Effector memory CD8-positive, alpha-beta T cell (primary cell): ENCODE measurements around the gene AVL9.

Source experiments
- ATAC-seq: fragments of 150-1000 bp; cut with Tn5 transposase; replicated peaks from 2 replicates; pipeline ENCODE4 v1.10.0; 2021; ENCODE audit warnings: mild to moderate bottlenecking, moderate library complexity
- DNase-seq, 3 experiments: peaks; one replicate each; pipeline ENCODE4 v3.0.0; 2021
- H3K27ac Mint-ChIP-seq, 2 donors: one replicate each; pipeline ENCODE4 v1.8.0; 2022; ENCODE audit warnings: mild to moderate bottlenecking in 2 of 2, mixed read lengths in 2 of 2, moderate library complexity in 2 of 2
- H3K27me3 Mint-ChIP-seq, 2 donors: one replicate each; pipeline ENCODE4 v1.8.0; 2022; ENCODE audit warnings: mixed read lengths in 2 of 2
- H3K36me3 Mint-ChIP-seq: one replicate; pipeline ENCODE4 v1.8.0; 2022; ENCODE audit warnings: mild to moderate bottlenecking, moderate library complexity, mixed read lengths; ENCODE audit not compliant: insufficient read depth
- H3K4me1 Mint-ChIP-seq, 2 donors: one replicate each; pipeline ENCODE4 v1.8.0; 2022; ENCODE audit warnings: low read depth in 2 of 2, mixed read lengths in 2 of 2
- H3K4me3 Mint-ChIP-seq, 2 donors: one replicate each; pipeline ENCODE4 v1.8.0; 2022; ENCODE audit warnings: mild to moderate bottlenecking in 2 of 2, mixed read lengths in 2 of 2, moderate library complexity in 2 of 2
- H3K9me3 Mint-ChIP-seq, 2 donors: one replicate each; pipeline ENCODE4 v1.8.0; 2022; ENCODE audit warnings: mixed read lengths in 2 of 2

AVL9 gene

DNA sequence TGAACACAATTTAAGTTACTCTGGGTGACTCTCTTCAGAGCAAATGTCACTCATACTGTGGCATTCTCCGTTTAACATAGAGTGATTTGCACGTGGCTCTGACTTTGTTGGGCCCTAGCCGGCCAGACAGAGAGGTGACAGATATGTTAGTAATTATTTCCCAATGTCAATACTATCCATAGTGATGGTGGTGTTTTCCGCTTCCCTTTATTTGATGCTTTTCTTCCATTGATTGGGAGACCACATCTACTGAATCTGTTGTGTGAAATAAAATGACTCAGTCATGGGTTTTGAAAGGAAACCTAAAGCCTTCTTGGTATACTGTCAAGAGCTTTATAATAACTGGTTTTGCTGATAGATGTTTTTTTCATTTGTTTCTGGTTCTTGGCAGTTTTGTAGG lies 7.4 kb downstream of the AVL9 start:
- peaks cover 13% of the 10 kb centered on the region for H3K36me3 Mint-ChIP-seq
- H3K4me3 Mint-ChIP-seq = peak overlapping the region in 1 of 2 donors; percentile 55
- H3K27ac Mint-ChIP-seq = peak overlapping the region in 1 of 2 donors; percentile 55
- no peaks in the 10 kb centered on the region for H3K9me3 Mint-ChIP-seq
- ATAC-seq (no peak), DNase-seq (no peak)
- peaks cover 34 to 49% of the 10 kb centered on the region in 2 donors for H3K4me1 Mint-ChIP-seq
- no peaks in the 10 kb centered on the region for H3K27me3 Mint-ChIP-seq

DNA sequence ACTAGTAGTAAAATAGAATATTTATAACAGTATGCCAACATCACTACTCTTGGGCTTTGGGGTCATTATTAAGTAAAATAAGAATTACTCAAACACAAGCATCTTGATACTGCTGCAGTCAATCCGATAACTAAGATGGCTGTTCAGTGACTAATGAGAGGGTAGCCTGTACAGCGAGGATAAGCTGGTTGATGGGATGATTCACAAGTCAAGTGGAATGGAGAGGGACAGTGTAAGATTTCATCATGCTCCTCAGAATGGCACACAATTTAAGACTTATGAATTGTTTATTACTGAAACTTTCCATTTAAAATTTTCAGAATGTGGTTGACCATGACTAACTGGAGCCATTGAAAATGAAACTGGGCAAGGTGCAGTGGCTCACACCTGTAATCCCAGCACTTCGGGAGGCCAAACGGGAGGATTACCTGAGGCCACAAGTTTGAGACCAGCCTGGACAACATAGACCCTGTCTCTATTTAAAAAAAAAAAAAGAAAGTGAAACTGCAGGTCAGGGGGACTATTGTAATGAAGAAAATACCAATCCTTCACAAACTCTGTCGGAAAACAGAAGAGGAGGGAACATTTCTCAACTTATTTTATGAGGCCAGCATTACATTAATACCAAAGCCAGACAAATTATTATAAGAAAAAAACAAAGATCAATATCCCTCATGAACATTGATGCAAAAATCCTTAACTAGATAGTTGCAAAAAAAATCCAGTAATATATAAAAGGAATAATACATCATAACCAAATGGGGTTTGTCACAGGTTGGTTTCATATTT lies 11.2 kb downstream of the AVL9 start:
- H3K9me3 Mint-ChIP-seq = no peaks in the 10 kb centered on the region
- H3K36me3 Mint-ChIP-seq = peaks cover 7% of the 10 kb centered on the region
- peak overlapping the region in 1 of 2 donors; percentile 57 for H3K4me3 Mint-ChIP-seq
- no peak for DNase-seq
- H3K27ac Mint-ChIP-seq = peak overlapping the region; percentile 10 to 81
- ATAC-seq = no peak
- H3K27me3 Mint-ChIP-seq = no peaks in the 10 kb centered on the region
- peaks cover 35 to 60% of the 10 kb centered on the region in 2 donors for H3K4me1 Mint-ChIP-seq

DNA sequence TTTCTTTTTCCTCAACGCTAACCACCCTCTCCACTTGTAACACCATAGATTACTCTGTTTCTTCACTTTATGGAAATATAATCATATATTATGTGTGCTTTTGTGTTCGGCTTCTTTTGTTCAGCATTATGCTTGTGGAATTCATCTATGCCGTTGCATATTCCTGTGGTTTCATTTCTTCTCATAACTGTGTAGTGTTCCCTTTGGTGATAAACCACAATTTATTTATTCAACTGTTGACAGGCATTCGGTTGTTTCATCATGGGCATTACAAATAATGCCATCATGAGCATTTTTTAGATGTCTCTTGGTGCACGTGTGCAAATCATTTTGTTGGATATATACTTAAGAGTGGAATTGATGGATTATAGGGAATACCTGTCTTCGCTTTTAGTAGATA lies 12.1 kb downstream of the AVL9 start:
- peaks cover 40 to 64% of the 10 kb centered on the region in 2 donors for H3K4me1 Mint-ChIP-seq
- no peaks in the 10 kb centered on the region for H3K9me3 Mint-ChIP-seq
- no peaks in the 10 kb centered on the region for H3K27me3 Mint-ChIP-seq
- no peak for DNase-seq
- no peak overlapping the region for H3K27ac Mint-ChIP-seq
- H3K36me3 Mint-ChIP-seq = peaks cover 8% of the 10 kb centered on the region
- H3K4me3 Mint-ChIP-seq = peak overlapping the region in 1 of 2 donors; percentile 9
- no peak for ATAC-seq

DNA sequence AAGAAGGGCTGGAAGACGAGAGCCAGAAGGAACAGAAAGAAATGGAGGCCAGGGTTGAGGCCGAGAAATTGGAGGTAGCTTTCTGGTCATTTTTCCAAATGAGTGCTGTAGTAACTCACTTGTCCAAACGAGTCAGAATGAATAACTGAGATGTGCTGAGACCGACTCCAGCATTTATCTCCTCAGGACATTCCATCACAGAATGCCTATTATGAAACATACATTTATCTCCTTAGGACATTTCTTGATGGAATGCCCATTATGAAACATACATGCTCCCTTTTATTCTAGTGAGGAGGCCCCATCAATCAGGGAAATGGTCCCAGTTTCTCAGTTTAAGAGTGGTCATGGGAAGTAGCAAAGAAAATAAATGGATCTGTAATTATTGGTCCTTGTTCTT lies 16.5 kb downstream of the AVL9 start:
- H3K27ac Mint-ChIP-seq = peak overlapping the region; percentile 67 to 83
- peak overlapping the region in 1 of 2 donors; percentile 29 for H3K4me3 Mint-ChIP-seq
- ATAC-seq = no peak
- H3K36me3 Mint-ChIP-seq = peaks cover 8% of the 10 kb centered on the region
- peaks cover 58 to 82% of the 10 kb centered on the region in 2 donors for H3K4me1 Mint-ChIP-seq
- no peaks in the 10 kb centered on the region for H3K27me3 Mint-ChIP-seq
- DNase-seq = no peak
- no peaks in the 10 kb centered on the region for H3K9me3 Mint-ChIP-seq

DNA sequence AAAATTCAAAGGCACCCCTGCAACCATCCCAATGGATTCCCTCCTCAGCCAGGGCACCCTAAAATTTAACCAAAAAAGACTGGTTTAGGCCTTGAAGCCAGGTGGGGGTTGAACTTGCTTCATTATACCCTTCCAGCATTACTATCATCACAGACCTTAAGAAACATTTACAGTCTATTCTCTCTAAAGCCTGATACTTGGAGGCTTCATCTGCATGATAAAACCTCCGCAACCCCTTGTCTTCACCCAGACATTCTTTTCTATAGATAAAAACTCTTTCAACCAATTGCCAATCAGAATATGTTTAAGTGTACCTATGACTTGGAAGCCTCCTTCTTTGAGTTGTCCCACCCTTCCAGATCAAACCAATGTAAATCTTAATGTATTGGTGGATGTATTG lies 17.9 kb downstream of the AVL9 start:
- DNase-seq (no peak), ATAC-seq (no peak)
- peaks cover 13% of the 10 kb centered on the region for H3K36me3 Mint-ChIP-seq
- H3K27me3 Mint-ChIP-seq = no peaks in the 10 kb centered on the region
- no peaks in the 10 kb centered on the region for H3K9me3 Mint-ChIP-seq
- peaks cover 51 to 76% of the 10 kb centered on the region in 2 donors for H3K4me1 Mint-ChIP-seq
- peak overlapping the region; percentile 17 to 78 for H3K27ac Mint-ChIP-seq
- H3K4me3 Mint-ChIP-seq = peak overlapping the region in 1 of 2 donors; percentile 32

DNA sequence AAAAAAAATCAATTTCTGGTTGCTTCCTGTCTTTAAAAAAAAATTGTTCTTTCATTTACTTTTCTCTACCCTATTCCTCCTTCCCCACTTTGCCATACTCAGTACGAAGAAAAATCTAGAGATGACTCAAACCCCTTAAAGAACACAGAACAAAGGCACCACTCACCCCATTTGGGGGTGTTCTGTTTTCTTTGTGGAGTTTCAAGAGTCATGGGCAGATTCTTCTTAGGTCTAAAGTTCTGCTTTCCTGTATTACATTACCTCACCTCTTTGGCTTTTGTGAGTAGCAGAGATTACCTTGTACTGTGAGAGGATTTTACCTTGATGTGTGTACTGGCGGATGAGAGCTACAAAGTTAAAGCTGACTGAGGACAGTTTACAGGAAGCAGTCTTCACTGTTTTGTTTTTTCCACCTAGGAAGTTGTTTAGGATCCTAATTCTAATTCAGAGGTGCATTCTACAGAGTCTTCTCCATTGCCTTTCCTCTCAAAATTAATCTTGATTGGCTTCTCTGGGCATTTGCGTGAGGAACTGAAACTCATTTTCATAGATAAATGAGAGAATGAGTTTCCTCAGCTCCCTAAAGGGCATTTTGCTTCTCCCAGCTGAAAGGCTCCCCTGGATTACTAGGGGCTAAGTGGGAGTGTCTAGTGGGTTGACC lies 20.7 kb downstream of the AVL9 start:
- Mint-ChIP-seq H3K4me1 (peaks cover 44 to 68% of the 10 kb centered on the region in 2 donors), H3K27me3 (no peaks in the 10 kb centered on the region), H3K4me3 (peak overlapping the region in 1 of 2 donors; percentile 5), H3K36me3 (peaks cover 13% of the 10 kb centered on the region), H3K9me3 (no peaks in the 10 kb centered on the region), H3K27ac (peak overlapping the region in 1 of 2 donors; percentile 36)
- DNase-seq (no peak), ATAC-seq (no peak)

DNA sequence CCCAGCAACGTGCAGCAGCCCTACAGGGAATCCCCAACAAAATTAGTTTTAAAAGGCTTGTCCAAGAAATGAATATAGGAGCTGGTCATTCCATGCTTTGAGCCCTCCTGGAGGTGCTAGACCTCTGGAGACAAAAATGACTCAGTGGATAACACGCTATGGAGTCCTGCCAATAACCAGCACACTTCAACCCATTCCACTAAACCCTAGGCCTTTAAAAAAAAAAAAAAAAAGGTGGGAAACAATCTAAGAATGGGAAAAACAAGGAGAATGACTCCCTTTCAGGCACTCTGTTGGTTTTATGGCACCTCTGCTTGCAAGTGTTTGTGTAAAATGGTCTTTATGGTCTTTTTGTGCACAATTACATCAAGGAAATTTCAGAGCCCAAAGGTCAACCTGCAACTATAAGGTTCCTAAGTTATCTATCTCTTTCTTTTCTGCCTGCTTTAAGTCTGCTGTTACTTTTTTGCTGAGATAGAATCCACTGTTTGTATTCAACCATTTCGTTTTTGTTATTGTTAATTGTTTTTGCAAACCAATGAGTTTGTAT lies 21.3 kb downstream of the AVL9 start:
- H3K27ac Mint-ChIP-seq = peak overlapping the region in 1 of 2 donors; percentile 36
- H3K36me3 Mint-ChIP-seq = peaks cover 11% of the 10 kb centered on the region
- ATAC-seq (no peak), DNase-seq (no peak)
- H3K27me3 Mint-ChIP-seq = no peaks in the 10 kb centered on the region
- H3K4me1 Mint-ChIP-seq = peaks cover 41 to 67% of the 10 kb centered on the region in 2 donors
- H3K9me3 Mint-ChIP-seq = no peaks in the 10 kb centered on the region
- no peak overlapping the region for H3K4me3 Mint-ChIP-seq

DNA sequence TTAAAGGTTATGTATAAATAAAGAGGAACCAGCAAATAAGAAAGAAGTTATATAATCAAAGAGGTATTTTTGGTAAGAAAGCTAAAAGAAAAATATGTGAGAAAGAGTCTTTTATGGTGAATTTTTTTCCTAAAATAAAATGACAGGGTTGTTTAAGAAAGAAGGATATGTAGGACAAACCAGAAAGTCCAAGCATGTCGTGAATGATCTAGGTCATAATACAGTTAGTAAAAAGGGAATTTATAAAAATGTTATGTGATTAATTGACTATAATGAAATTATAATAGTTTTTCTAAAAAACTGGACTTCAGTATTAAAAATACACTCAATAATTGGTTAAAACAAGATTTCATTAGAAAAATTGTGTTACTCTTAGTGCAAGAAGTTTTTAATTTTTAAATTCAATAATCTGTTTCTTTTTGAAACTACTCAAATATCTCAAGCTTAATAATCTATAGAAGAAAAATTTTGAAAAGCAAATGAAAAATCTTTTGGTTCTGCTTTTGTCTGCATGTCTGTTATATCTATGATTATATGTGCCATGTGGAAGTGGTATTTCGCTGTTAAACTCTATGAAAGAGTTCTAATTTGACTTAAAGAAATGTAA lies 23.3 kb downstream of the AVL9 start:
- ATAC-seq (no peak), DNase-seq (no peak)
- Mint-ChIP-seq H3K4me1 (peaks cover 32 to 60% of the 10 kb centered on the region in 2 donors), H3K27me3 (no peaks in the 10 kb centered on the region), H3K4me3 (no peak overlapping the region), H3K27ac (peak overlapping the region in 1 of 2 donors; percentile 35), H3K9me3 (no peaks in the 10 kb centered on the region), H3K36me3 (peaks cover 11% of the 10 kb centered on the region)

DNA sequence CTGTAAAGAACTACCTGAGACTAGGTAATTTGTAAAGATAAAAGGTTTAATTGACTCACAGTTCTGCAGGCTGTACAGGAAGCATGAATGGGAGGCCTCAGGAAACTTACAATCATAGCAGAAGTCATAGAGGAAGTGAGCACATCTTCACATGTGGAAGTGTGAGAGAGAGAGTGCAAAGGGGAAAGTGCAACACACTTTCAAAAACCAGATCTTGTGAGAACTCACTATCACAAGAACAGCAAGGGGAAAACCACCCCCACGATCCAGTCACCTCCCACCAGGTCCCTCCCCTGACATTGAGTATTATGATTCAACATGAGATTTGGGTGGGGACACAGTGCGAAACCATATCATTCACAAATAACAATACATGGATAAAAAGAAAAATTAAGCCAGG lies 24.5 kb downstream of the AVL9 start:
- ATAC-seq (no peak), DNase-seq (no peak)
- peaks cover 10% of the 10 kb centered on the region for H3K36me3 Mint-ChIP-seq
- no peaks in the 10 kb centered on the region for H3K27me3 Mint-ChIP-seq
- no peak overlapping the region for H3K27ac Mint-ChIP-seq
- peaks cover 25 to 49% of the 10 kb centered on the region in 2 donors for H3K4me1 Mint-ChIP-seq
- no peaks in the 10 kb centered on the region for H3K9me3 Mint-ChIP-seq
- no peak overlapping the region for H3K4me3 Mint-ChIP-seq

DNA sequence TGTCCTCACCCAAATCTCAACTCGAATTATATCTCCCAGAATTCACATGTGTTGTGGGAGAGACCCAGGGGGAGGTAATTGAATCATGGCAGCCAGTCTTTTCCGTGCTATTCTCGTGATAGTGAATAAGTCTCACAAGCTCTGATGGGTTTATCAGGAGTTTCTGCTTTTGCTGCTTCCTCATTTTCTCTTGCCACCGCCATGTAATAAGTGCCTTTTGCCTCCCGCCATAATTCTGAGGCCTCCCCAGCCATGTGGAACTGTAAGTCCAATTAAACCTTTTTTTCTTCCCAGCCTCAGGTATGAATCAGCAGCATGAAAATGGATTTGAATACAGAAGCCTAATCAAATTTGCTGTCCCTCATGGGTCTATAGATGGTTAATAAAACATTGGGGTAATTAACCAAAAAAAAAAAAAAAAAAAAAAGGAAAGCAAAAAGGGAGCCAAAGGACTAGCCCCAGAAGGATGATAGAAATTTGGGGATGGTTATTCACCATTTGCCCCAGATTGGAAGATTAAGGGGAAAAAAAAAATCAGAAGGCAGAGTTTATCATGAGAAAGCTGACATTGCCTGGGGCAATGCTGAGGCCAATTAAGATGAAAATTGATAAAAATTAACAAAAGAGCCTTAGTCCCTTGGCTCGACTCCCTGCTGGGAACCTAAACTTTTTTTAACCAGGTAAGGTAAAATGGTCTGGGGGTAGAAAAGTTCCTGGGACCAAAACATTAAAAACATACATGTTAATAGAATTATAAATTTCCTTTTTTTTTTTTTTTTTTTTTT lies 27.6 kb downstream of the AVL9 start:
- no peak overlapping the region for H3K27ac Mint-ChIP-seq
- no peak for DNase-seq
- no peak for ATAC-seq
- H3K9me3 Mint-ChIP-seq = no peaks in the 10 kb centered on the region
- no peak overlapping the region for H3K4me3 Mint-ChIP-seq
- H3K4me1 Mint-ChIP-seq = peaks cover 19 to 26% of the 10 kb centered on the region in 2 donors
- no peaks in the 10 kb centered on the region for H3K27me3 Mint-ChIP-seq
- peaks cover 8% of the 10 kb centered on the region for H3K36me3 Mint-ChIP-seq

DNA sequence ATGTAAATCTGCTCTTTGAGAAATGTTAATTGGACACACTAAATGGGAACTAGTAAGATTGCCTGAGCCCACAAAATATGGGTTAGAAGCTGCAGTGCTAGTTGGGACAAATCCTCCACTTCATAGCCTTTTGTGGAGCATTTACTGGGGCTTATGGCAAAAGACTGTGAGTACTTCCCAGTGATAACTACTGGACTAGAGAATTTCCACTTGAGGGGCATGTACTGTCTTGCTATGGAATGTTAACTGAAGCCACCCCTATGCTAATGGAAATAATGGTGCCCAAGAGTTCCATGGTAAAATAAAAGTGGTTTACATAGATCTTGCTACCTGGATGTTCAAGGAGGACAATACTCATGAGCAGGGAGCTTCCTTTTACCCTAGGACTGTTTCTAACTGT lies 29.3 kb downstream of the AVL9 start:
- no peaks in the 10 kb centered on the region for H3K27me3 Mint-ChIP-seq
- peaks cover 8% of the 10 kb centered on the region for H3K36me3 Mint-ChIP-seq

DNA sequence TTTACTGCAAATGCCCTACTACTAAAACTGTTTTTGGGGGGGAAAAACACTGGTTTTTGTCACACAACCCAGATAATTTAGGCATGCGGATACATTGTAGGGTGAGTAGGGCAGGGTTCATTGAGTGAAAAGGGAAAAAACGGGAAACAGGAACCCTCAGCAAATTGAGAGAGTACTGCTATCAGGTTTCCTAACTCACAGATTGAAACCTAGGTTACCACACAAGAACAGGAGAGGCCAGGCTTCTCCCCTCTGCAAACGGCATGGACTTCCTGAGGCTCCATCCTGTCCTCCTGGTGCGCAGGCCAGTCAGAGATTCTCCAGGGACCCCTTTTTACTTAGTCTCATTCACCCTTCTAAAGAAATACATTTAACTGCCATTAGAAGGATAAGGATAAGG lies 30.6 kb downstream of the AVL9 start:
- peaks cover 8% of the 10 kb centered on the region for H3K36me3 Mint-ChIP-seq
- H3K4me3 Mint-ChIP-seq = no peak overlapping the region
- ATAC-seq = no peak
- no peaks in the 10 kb centered on the region for H3K9me3 Mint-ChIP-seq
- peak overlapping the region in 1 of 2 donors; percentile 31 for H3K27ac Mint-ChIP-seq
- no peak for DNase-seq
- no peaks in the 10 kb centered on the region for H3K27me3 Mint-ChIP-seq
- H3K4me1 Mint-ChIP-seq = peaks cover 20 to 33% of the 10 kb centered on the region in 2 donors

More for the DNA sequence above, 29.3 kb downstream of the AVL9 start:
- Mint-ChIP-seq H3K4me1 (peaks cover 21 to 41% of the 10 kb centered on the region in 2 donors), H3K9me3 (no peaks in the 10 kb centered on the region), H3K4me3 (no peak overlapping the region), H3K27ac (no peak overlapping the region)
- no peak for ATAC-seq
- no peak for DNase-seq

DNA sequence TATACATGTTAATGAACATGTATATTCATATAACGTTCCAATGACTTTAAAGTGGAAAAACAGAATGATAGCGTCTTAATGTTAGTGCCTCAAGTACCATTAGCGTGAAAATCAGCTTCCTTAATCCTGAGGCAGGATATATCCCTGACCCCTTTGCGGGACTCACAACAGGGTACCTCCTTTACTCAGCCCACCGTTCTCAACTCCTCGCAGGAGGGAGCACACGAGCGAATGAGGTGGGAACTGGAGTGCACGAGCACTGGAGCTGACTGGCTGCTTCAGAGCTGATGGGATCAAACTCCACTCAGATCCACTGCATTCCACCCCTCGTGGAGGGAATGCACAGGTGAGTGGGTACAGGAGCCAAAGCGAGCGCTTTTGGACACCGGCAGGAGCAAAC lies 36.1 kb downstream of the AVL9 start:
- H3K4me3 Mint-ChIP-seq = no peak overlapping the region
- H3K9me3 Mint-ChIP-seq = no peaks in the 10 kb centered on the region
- DNase-seq (no peak), ATAC-seq (no peak)
- H3K27ac Mint-ChIP-seq = no peak overlapping the region
- no peaks in the 10 kb centered on the region for H3K27me3 Mint-ChIP-seq
- peaks cover 8 to 48% of the 10 kb centered on the region in 2 donors for H3K4me1 Mint-ChIP-seq
- peaks cover 10% of the 10 kb centered on the region for H3K36me3 Mint-ChIP-seq
